Fibroblast of lung (primary cell): Measurements from ENCODE around the gene AFMID. TPM values are rescaled to one million over a fixed set of nuclear protein-coding genes. Genes with fewer than 3 reads are reported as not detected.
A peak's percentile ranks its signal among the peaks of the same experiment; 100 is the strongest.

Experiments
- DNase-seq, 2 donors: peaks; one replicate each; pipeline versions ENCODE4 v3.0.0 to v3.0.0-alpha.2; 2010; ENCODE audit warnings: low read depth in 2 of 2
- H2AFZ ChIP-seq: 2 replicates; pipeline ENCODE4 v1.5.1; 2012; ENCODE audit warnings: low read length, control low read depth, inconsistent platforms
- H3K27ac ChIP-seq: 2 replicates; pipeline ENCODE4 v1.5.1; 2011; ENCODE audit warnings: low read length, control low read depth; ENCODE audit not compliant: insufficient read depth
- H3K27me3 ChIP-seq: 2 replicates; pipeline ENCODE4 v1.5.1; 2011; ENCODE audit warnings: mild to moderate bottlenecking, low read length; ENCODE audit not compliant: control insufficient read depth, insufficient read depth
- H3K36me3 ChIP-seq: 2 replicates; pipeline ENCODE4 v1.5.1; 2011; ENCODE audit warnings: low read length; ENCODE audit not compliant: control insufficient read depth, insufficient read depth
- H3K4me1 ChIP-seq: 2 replicates; pipeline ENCODE4 v1.5.1; 2011; ENCODE audit warnings: low read length; ENCODE audit not compliant: control insufficient read depth, insufficient read depth; ENCODE audit errors: extremely low read depth
- H3K4me2 ChIP-seq: 2 replicates; pipeline ENCODE4 v1.5.1; 2011; ENCODE audit warnings: low read length, control low read depth; ENCODE audit not compliant: insufficient read depth; ENCODE audit errors: extremely low read depth
- H3K4me3 ChIP-seq, 4 experiments: fragments of 200-600 bp in 1 of 4; sonication (generic) in 1 of 4; replicated peaks in 1 of 4; 2 replicates each; pipeline ENCODE4 v1.5.1; 2011 to 2016; ENCODE audit warnings: low read length in 4 of 4, low read depth in 3 of 4, mild to moderate bottlenecking in 3 of 4, control low read depth in 2 of 4, inconsistent platforms in 1 of 4, mixed read lengths in 1 of 4; ENCODE audit not compliant: insufficient read depth in 1 of 4; ENCODE audit errors: control extremely low read depth in 1 of 4
- H3K79me2 ChIP-seq: 2 replicates; pipeline ENCODE4 v1.5.1; 2012; ENCODE audit warnings: mild to moderate bottlenecking, low read length, inconsistent platforms; ENCODE audit not compliant: control insufficient read depth, insufficient read depth
- H3K9ac ChIP-seq: 2 replicates; pipeline ENCODE4 v1.5.1; 2011; ENCODE audit warnings: mild to moderate bottlenecking, low read length, control low read depth; ENCODE audit not compliant: insufficient read depth
- H3K9me3 ChIP-seq: 2 replicates; pipeline ENCODE4 v1.5.1; 2012; ENCODE audit warnings: low read depth, low read length; ENCODE audit not compliant: control insufficient read depth, insufficient read depth
- H4K20me1 ChIP-seq: 2 replicates; pipeline ENCODE4 v1.5.1; 2011; ENCODE audit warnings: low read length; ENCODE audit not compliant: control insufficient read depth, insufficient read depth; ENCODE audit errors: extremely low read depth
- CTCF ChIP-seq, 2 donors: IDR thresholded peaks in 1 of 2; conservative IDR thresholded peaks in 1 of 2; 1 replicate in 1 of 2; 2 replicates in 1 of 2; pipeline ENCODE4 v1.5.1; 2011 to 2012; ENCODE audit warnings: low read length in 2 of 2, control low read depth in 1 of 2, inconsistent platforms in 1 of 2, low read depth in 1 of 2, mild to moderate bottlenecking in 1 of 2
- EZH2 ChIP-seq: IDR thresholded peaks from 2 replicates; pipeline ENCODE4 v1.5.1; 2012; ENCODE audit warnings: low read length, control low read depth, mild to moderate bottlenecking; ENCODE audit errors: missing control alignments
- polyA plus RNA-seq, 2 donors: library from polyadenylated mRNA; depleted of rRNA in 1 of 2; stranded (reverse) in 1 of 2; unstranded in 1 of 2; fragments of >200 nt; gene quantifications; 2 replicates each; pipeline ENCODE4 v1.2.1, GENCODE V29; 2011 to 2012; ENCODE audit warnings: missing spikeins in 1 of 2
- total RNA-seq: library from RNA; depleted of rRNA; stranded (reverse); fragments of >200 nt; gene quantifications from 2 replicates; pipeline ENCODE4 v1.2.1, GENCODE V29; 2014

AFMID gene
- total and polyA plus RNA-seq, 2 donors (not counting 1 experiment from before 2014, with no cell fraction given), result 28.1 to 29.2 TPM

- Histone ChIP-seq H3K4me3 (no peak overlapping the region), H3K36me3 (no peaks in the 10 kb centered on the region), H3K79me2 (no peaks in the 10 kb centered on the region), H4K20me1 (no peaks in the 10 kb centered on the region), H2AFZ (no peak overlapping the region), H3K4me1 (no peaks in the 10 kb centered on the region), H3K9ac (no peak overlapping the region), H3K4me2 (no peak overlapping the region), H3K27me3 (no peaks in the 10 kb centered on the region), H3K27ac (no peak overlapping the region), H3K9me3 (no peaks in the 10 kb centered on the region)
- no peak for DNase-seq
- TF ChIP-seq EZH2 (no peak), CTCF (conservative IDR thresholded peaks at IDR 0.05 in 1 of 2, IDR thresholded peaks at IDR 0.05 in 1 of 2; ENCODE audit: low read depth in 1 of 2, low read length in 2 of 2) (no peak)
Observed at GRCh38 chr17:78151514-78152008, 35.6 kb upstream of the AFMID start.

GRCh38 chr17:78154903-78155811, 32.0 kb upstream of the AFMID start:
- no peaks in the 10 kb centered on the region for H3K9me3 ChIP-seq
- H2AFZ ChIP-seq, result no peak overlapping the region
- no peaks in the 10 kb centered on the region for H3K36me3 ChIP-seq
- peak in 1 of 2 donors; percentile 15 for DNase-seq
- no peak overlapping the region for H3K4me2 ChIP-seq
- no peak overlapping the region for H3K9ac ChIP-seq
- H3K27me3 ChIP-seq, result no peaks in the 10 kb centered on the region
- no peaks in the 10 kb centered on the region for H3K79me2 ChIP-seq
- no peaks in the 10 kb centered on the region for H3K4me1 ChIP-seq
- no peaks in the 10 kb centered on the region for H4K20me1 ChIP-seq
- no peak overlapping the region for H3K4me3 ChIP-seq
- H3K27ac ChIP-seq, result no peak overlapping the region
- TF ChIP-seq EZH2 (no peak), CTCF (conservative IDR thresholded peaks at IDR 0.05 in 1 of 2, IDR thresholded peaks at IDR 0.05 in 1 of 2; ENCODE audit: low read depth in 1 of 2, low read length in 2 of 2) (no peak)

GRCh38 chr17:78159575-78160158, 27.5 kb upstream of the AFMID start:
- Histone ChIP-seq H3K4me1 (no peaks in the 10 kb centered on the region), H3K36me3 (no peaks in the 10 kb centered on the region), H2AFZ (no peak overlapping the region), H3K9ac (no peak overlapping the region), H3K27me3 (no peaks in the 10 kb centered on the region), H3K79me2 (no peaks in the 10 kb centered on the region), H3K27ac (no peak overlapping the region), H3K4me2 (no peak overlapping the region), H3K4me3 (no peak overlapping the region), H4K20me1 (no peaks in the 10 kb centered on the region), H3K9me3 (no peaks in the 10 kb centered on the region)
- TF ChIP-seq EZH2 (no peak), CTCF (conservative IDR thresholded peaks at IDR 0.05 in 1 of 2, IDR thresholded peaks at IDR 0.05 in 1 of 2; ENCODE audit: low read depth in 1 of 2, low read length in 2 of 2) (no peak)
- peak; percentile 64 to 85 for DNase-seq
